BJ (cell line): ENCODE data around the gene LAMA5. TPM values are rescaled to one million over a fixed set of nuclear protein-coding genes. Genes with fewer than 3 reads are reported as not detected.
"Not testable (repeated sequence)": the region's sequence is repeated elsewhere in the genome, so short reads cannot be mapped to it uniquely, and the experiment has no call there.

ENCODE experiments used
- CTCF ChIA-PET: fragments of 350-600 bp; formaldehyde crosslinking; extraction: SDS; loops from one replicate; lab custom pipeline; 2021; ENCODE audit warnings: antibody characterized with exemption, inconsistent platforms; lab: Yijun Ruan, JAX
- POLR2A ChIA-PET: fragments of 300-600 bp; sonication (Branson Sonifier 250); formaldehyde crosslinking; extraction: SDS; loops from one replicate; lab custom pipeline; 2021; ENCODE audit warnings: antibody characterized with exemption; lab: Charles Lee
- DNase-seq: peaks from one replicate; pipeline ENCODE4 v3.0.0-alpha.2; 2011; ENCODE audit warnings: low read depth
- H3K27me3 ChIP-seq: 2 replicates; pipeline ENCODE4 v1.6.0; 2011; ENCODE audit warnings: low read length; ENCODE audit not compliant: control insufficient read depth, insufficient read depth
- H3K36me3 ChIP-seq: 2 replicates; pipeline ENCODE4 v1.5.1; 2011; ENCODE audit warnings: low read length; ENCODE audit not compliant: control insufficient read depth, insufficient read depth
- H3K4me3 ChIP-seq: 2 replicates; pipeline ENCODE4 v1.5.1; 2011; ENCODE audit warnings: low read depth, mild to moderate bottlenecking, control low read depth, low read length
- polyA plus RNA-seq: library from polyadenylated mRNA; depleted of rRNA; stranded (reverse); fragments of >200 nt; gene quantifications from 2 replicates; pipeline ENCODE4 v1.2.3, GENCODE V29; 2011
- TF ChIP-seq, protein P1 (sequence below): IDR thresholded peaks from 2 replicates; pipeline ENCODE4 v1.5.1; 2011; ENCODE audit warnings: low read depth, mild to moderate bottlenecking, control low read depth, inconsistent platforms, low read length, moderate library complexity; ENCODE audit not compliant: insufficient read depth

The LAMA5 gene
- polyA plus RNA-seq, 1 experiment = 1.1 TPM

GRCh38 chr20:62376112-62377063, 9.3 kb upstream of the LAMA5 start:
- Histone ChIP-seq H3K27me3 (no peaks in the 10 kb centered on the region), H3K36me3 (no peaks in the 10 kb centered on the region; the same call in 1 of the 2 replicates), H3K4me3 (no peak overlapping the region)
- ChIA-PET CTCF (interaction anchor here (0.5 to 3.1 kb wide), 12 partner anchors 8 to 366 kb away, joined by 3 to 20 read pairs (median 4); partner anchors contain the start of genes ADRM1, LAMA5 and RPS21), POLR2A (interaction anchor here (0.6 kb wide), 1 partner anchor 240 kb away, joined by 3 read pairs; no protein-coding TSS in a partner anchor)
- no peak for DNase-seq
- TF ChIP-seq, protein P1, sequence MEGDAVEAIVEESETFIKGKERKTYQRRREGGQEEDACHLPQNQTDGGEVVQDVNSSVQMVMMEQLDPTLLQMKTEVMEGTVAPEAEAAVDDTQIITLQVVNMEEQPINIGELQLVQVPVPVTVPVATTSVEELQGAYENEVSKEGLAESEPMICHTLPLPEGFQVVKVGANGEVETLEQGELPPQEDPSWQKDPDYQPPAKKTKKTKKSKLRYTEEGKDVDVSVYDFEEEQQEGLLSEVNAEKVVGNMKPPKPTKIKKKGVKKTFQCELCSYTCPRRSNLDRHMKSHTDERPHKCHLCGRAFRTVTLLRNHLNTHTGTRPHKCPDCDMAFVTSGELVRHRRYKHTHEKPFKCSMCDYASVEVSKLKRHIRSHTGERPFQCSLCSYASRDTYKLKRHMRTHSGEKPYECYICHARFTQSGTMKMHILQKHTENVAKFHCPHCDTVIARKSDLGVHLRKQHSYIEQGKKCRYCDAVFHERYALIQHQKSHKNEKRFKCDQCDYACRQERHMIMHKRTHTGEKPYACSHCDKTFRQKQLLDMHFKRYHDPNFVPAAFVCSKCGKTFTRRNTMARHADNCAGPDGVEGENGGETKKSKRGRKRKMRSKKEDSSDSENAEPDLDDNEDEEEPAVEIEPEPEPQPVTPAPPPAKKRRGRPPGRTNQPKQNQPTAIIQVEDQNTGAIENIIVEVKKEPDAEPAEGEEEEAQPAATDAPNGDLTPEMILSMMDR = peak; percentile 47

DNA sequence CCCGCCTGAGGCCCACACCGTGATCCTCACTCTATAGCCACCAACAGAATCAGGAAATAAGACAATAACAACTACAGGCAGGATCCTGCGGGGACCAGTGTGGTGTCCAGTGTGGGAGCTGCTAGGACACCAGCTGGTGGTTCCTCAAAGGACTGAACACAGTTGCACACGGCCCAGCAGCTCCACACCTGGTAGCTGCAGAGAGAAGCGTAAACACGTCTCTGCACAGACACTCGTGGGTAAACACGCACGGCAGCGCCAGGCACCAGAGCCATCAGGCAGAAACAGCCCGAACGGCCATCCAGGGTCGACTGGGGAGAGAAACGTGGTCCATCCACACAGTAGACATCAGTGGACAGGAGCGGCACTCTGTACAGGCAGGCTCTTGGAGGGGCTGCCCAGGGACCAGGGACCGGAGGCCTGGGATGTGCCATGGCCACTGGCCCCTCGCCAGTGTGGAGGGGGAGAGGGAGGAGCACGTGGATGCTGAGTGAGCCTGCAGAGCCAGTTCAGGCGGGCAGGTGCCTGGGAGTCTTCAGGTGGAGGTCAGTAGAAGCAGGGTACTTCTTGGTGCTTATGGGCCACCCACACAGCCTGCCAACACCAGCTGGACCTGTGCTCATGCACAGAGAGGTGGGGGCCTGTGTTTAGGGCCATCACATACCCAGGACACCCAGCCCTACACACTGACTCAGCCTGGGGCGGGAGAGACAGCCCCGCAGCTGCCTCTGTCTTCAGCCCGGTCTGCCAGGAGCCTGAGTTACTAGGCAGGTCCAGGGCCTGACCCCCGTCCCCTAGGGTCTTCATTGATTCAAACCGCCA, 7.4 kb upstream of the LAMA5 start:
- no peaks in the 10 kb centered on the region for H3K27me3 ChIP-seq
- POLR2A ChIA-PET = no interaction called here

GRCh38 chr20:62373631-62374179, 6.6 kb upstream of the LAMA5 start:
- DNase-seq, H3K4me3 ChIP-seq, POLR2A ChIA-PET, H3K36me3 ChIP-seq, H3K27me3 ChIP-seq: not testable (repeated sequence)
- CTCF ChIA-PET = interaction anchor here (2.4 to 3.1 kb wide), 3 partner anchors 9 to 72 kb away, joined by 11 to 20 read pairs (median 12); partner anchors contain the start of genes ADRM1 and RPS21

More for the DNA sequence above, 7.4 kb upstream of the LAMA5 start:
- TF ChIP-seq, protein P1 = no peak
- Histone ChIP-seq H3K4me3 (no peak overlapping the region), H3K36me3 (no peaks in the 10 kb centered on the region)
- CTCF ChIA-PET = interaction anchor here (1.1 to 3.1 kb wide), 5 partner anchors 9 to 75 kb away, joined by 3 to 20 read pairs (median 11); partner anchors contain the start of genes ADRM1 and RPS21
- DNase-seq = no peak

DNA sequence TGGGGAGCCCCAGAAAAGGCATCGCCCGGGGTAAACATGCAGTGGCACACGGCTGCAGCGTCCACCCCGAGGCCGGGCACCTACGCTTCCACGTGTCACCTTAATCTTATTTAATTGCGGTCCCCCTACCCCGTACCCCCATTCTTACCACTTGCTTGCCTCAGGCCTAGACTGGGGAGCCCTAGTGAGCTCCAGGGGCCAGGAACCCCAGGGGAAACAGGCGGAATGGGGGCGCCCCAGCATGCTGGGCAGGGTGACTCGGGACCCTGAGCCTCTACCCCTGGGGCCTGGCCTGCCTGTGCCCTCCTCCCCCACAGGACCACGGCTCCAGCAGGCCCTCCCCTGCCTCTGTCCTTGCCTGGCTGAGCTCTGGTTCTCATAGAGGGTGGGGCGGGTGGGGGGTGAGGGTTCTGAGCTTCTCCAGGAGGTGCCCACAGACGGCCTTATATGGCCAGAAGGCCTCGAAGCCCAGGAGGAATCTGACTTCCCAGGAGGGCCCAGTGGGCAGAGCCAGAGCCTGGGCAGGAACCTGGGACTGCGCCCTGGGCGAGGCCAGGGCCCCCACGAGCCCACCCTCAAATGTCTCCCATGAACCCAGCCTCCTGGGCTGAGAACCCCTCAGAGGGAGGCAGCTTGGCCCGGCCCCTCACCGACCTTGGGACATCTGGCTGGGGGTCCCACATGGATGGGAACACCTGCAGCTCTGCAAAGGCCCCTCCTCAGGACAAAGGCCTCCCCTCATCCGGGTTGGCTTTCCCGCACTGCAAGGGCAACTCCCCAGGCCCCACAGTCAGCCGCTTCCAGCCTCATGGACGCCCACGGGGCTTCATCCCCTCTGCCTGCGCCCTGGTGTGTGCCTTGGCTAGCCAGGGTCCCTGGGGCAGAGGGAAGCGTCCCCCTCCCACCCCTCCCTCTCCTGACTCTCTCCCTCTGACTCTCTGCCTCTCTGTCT, 5.2 kb upstream of the LAMA5 start:
- DNase-seq = no peak
- H3K27me3 ChIP-seq = no peaks in the 10 kb centered on the region
- H3K36me3 ChIP-seq = no peaks in the 10 kb centered on the region
- no peak overlapping the region for H3K4me3 ChIP-seq
- POLR2A ChIA-PET = no interaction called here
- CTCF ChIA-PET = interaction anchor here (0.7 to 1.2 kb wide), 3 partner anchors 10 to 70 kb away, joined by 3 to 8 read pairs (median 3); partner anchors contain the start of gene ADRM1
- TF ChIP-seq, protein P1 = no peak
